ENCODE results near the gene DUSP9.

GRCh38 chrX:153688911-153689590 is 42.0 kb downstream of the DUSP9 start:
- TF ChIP-seq CTCF (IDR thresholded peaks at IDR 0.05) (no peak), POLR2A (IDR thresholded peaks at IDR 0.05) (no peak)

All from prostate gland (tissue), 2 donors.